A673 (cell line): ENCODE results near the gene EHD1.

Experiments
- CTCF ChIP-seq: fragments of 300-800, 200-600 bp; sonication (generic); conservative IDR thresholded peaks from 2 replicates; pipeline ENCODE4 v1.5.1; 2017; ENCODE audit warnings: low read depth, mild to moderate bottlenecking, antibody characterized with exemption, low read length, moderate library complexity, mixed read lengths
- EZH2 ChIP-seq: fragments of 200-600 bp; sonication (generic); IDR thresholded peaks from 2 replicates; pipeline ENCODE4 v1.6.1; 2017; ENCODE audit warnings: borderline replicate concordance, low read depth, mild to moderate bottlenecking, mixed read lengths, antibody characterized with exemption, low read length; ENCODE audit not compliant: poor library complexity, severe bottlenecking

GRCh38 chr11:64855596-64856304 is 22.7 kb downstream of the EHD1 start:
- TF ChIP-seq CTCF: no peak
- no peak for TF ChIP-seq EZH2
